ENCODE results near the gene MAP3K4. TPM values are rescaled to one million over a fixed set of nuclear protein-coding genes. Genes with fewer than 3 reads are reported as not detected.

The MAP3K4 gene
- total and polyA plus RNA-seq, 2 of the 4 experiments (the other 2 are of a cell fraction), result 11.5 to 20.4 TPM

GRCh38 chr6:160963651-160964050 is 27.9 kb upstream of the MAP3K4 start:
- no peaks in the 10 kb centered on the region for H4K20me1 ChIP-seq (ENCODE audit: insufficient read depth, low read length)
- DNase-seq (no peak), ATAC-seq (ENCODE audit: low read depth) (no peak)
- peaks cover 7% of the 10 kb centered on the region for H3K27me3 ChIP-seq (ENCODE audit: control insufficient read depth, insufficient read depth, low read length)
- H3K4me1 ChIP-seq (ENCODE audit: control insufficient read depth, insufficient read depth, low read length), result no peaks in the 10 kb centered on the region
- H3K79me1 ChIP-seq (ENCODE audit: low read depth in 1 of 2, low read length in 2 of 2), result no peaks in the 10 kb centered on the region
- intact Hi-C loops (cut with micrococcal nuclease) (no loop called here), in situ Hi-C loops (cut with MboI; ENCODE audit: low sequenced_read_pairs) (no loop called here), dilution Hi-C loops (cut with HindIII; ENCODE audit: low sequenced_read_pairs, unreplicated experiment) (no loop called here)
- H2BK20ac ChIP-seq (ENCODE audit: low read depth, low read length), result no peak overlapping the region
- H2BK15ac ChIP-seq (ENCODE audit: low read depth, low read length), result no peak overlapping the region
- H3K56ac ChIP-seq (ENCODE audit: extremely low read depth, insufficient read depth, low read length), result no peak overlapping the region
- H3K18ac ChIP-seq (ENCODE audit: low read depth, low read length), result no peak overlapping the region
- ChIA-PET POLR2A (ENCODE audit: unreplicated experiment) (no interaction called here), CTCF (interaction anchor here (0.6 to 2.0 kb wide), 2 partner anchors 33 to 538 kb away, joined by 3 to 5 read pairs; no protein-coding TSS in a partner anchor)
- H3K27ac ChIP-seq (ENCODE audit: insufficient read depth, low read length), result no peak overlapping the region
- H3K4me3 ChIP-seq (ENCODE audit: insufficient read depth, low read depth, low read length), result no peak overlapping the region
- H3K23ac ChIP-seq (ENCODE audit: low read depth, low read length), result no peak overlapping the region
- H2AK5ac ChIP-seq (ENCODE audit: low read depth, low read length), result no peak overlapping the region
- no peak overlapping the region for H2AK9ac ChIP-seq (replicated peaks; ENCODE audit: low read depth, low read length, poor library complexity)
- TF ChIP-seq BHLHE40 (IDR thresholded peaks at IDR 0.05; ENCODE audit: low read depth, low read length) (no peak), MAFK (IDR thresholded peaks at IDR 0.05; ENCODE audit: low read depth, low read length) (no peak), ELK1 (IDR thresholded peaks at IDR 0.05; ENCODE audit: borderline replicate concordance, low read depth, low read length) (no peak), CTCF (conservative IDR thresholded peaks at IDR 0.05; ENCODE audit: low read depth, low read length) (no peak), RAD21 (IDR thresholded peaks at IDR 0.05; ENCODE audit: low read length) (no peak), MXI1 (IDR thresholded peaks at IDR 0.05; ENCODE audit: borderline replicate concordance, low read depth, low read length) (no peak), CHD1 (IDR thresholded peaks at IDR 0.05; ENCODE audit: low read depth, low read length) (no peak)
- H2BK5ac ChIP-seq (ENCODE audit: low read depth, low read length, poor library complexity, severe bottlenecking), result no peak overlapping the region
- no peak overlapping the region for H4K5ac ChIP-seq (ENCODE audit: low read depth, low read length)
- BruUV-seq (replicated peaks), result no TSS peak
- no peak overlapping the region for H3K9ac ChIP-seq (ENCODE audit: low read depth, low read length)
- H3K9me1 ChIP-seq (ENCODE audit: insufficient read depth, low read length), result no peaks in the 10 kb centered on the region
- H3K9me3 ChIP-seq (ENCODE audit: control insufficient read depth, insufficient read depth, low read length), result no peaks in the 10 kb centered on the region
- H2AFZ ChIP-seq (replicated peaks; ENCODE audit: low read length, poor library complexity), result no peak overlapping the region
- H3K4ac ChIP-seq (ENCODE audit: low read depth, low read length), result no peak overlapping the region
- no peak overlapping the region for H2BK120ac ChIP-seq (ENCODE audit: low read depth, low read length)
- H4K8ac ChIP-seq (ENCODE audit: low read depth in 2 of 2, low read length in 2 of 2), result no peak overlapping the region
- no peaks in the 10 kb centered on the region for H3K36me3 ChIP-seq (ENCODE audit: control insufficient read depth, insufficient read depth, low read length)
- H4K91ac ChIP-seq (ENCODE audit: insufficient read depth, low read depth, low read length), result no peak overlapping the region
- H3K14ac ChIP-seq (replicated peaks; ENCODE audit: low read depth, low read length), result no peak overlapping the region
- H3K4me2 ChIP-seq (ENCODE audit: low read depth, low read length), result no peak overlapping the region
- WGBS, 2 experiments (ENCODE audit: extremely low coverage in 2 of 2, insufficient read length in 1 of 2), result no CpG with 5 or more reads among the region's 8 CpGs
